OCI-LY7 (cell line): Measurements from ENCODE around the gene SH2D1B. TPM values are rescaled to one million over a fixed set of nuclear protein-coding genes. Genes with fewer than 3 reads are reported as not detected.

Experiments used
- total RNA-seq, 2 experiments: library from RNA; depleted of rRNA in 1 of 2; stranded (reverse); fragments of >200 nt in 1 of 2; shearing (Covaris generic) in 1 of 2; gene quantifications; 2 replicates each; pipeline ENCODE4 v1.2.3, GENCODE V29; 2014 to 2022

SH2D1B gene
- total RNA-seq, 2 experiments from 2014 or later: not detected

Other genes starting within 250 kb of the SH2D1B start
- not detected in 2 replicates for gene SPATA46, start 35.3 kb downstream of the SH2D1B start, total RNA-seq (2014; rRNA removed; shearing (Covaris generic))
- not detected in 2 replicates for gene SPATA46, start 35.3 kb downstream of the SH2D1B start, total RNA-seq (2022)
- not detected in 2 replicates for gene C1orf226, start 30.4 kb downstream of the SH2D1B start, total RNA-seq (2014; rRNA removed; shearing (Covaris generic))
- gene C1orf226, start 30.4 kb downstream of the SH2D1B start, total RNA-seq (2022): not detected in 2 replicates
- gene UHMK1, start 85.7 kb upstream of the SH2D1B start, total RNA-seq (2014; rRNA removed; shearing (Covaris generic)): 27.7 and 27.8 TPM in 2 replicates
- 33.8 and 35.7 TPM in 2 replicates for gene UHMK1, start 85.7 kb upstream of the SH2D1B start, total RNA-seq (2022)
- gene UAP1, start 149.6 kb upstream of the SH2D1B start, total RNA-seq (2014; rRNA removed; shearing (Covaris generic)): 30.0 and 32.1 TPM in 2 replicates
- 39.0 and 41.2 TPM in 2 replicates for gene UAP1, start 149.6 kb upstream of the SH2D1B start, total RNA-seq (2022)
- not detected in 2 replicates for gene DDR2, start 220.3 kb upstream of the SH2D1B start, total RNA-seq (2014; rRNA removed; shearing (Covaris generic))
- gene DDR2, start 220.3 kb upstream of the SH2D1B start, total RNA-seq (2022): 0.19 and 0.41 TPM in 2 replicates